Measurements from ENCODE around the gene C6orf89. TPM values are rescaled to one million over a fixed set of nuclear protein-coding genes. Genes with fewer than 3 reads are reported as not detected.
A peak's percentile ranks its signal among the peaks of the same experiment; 100 is the strongest.
"Not testable (repeated sequence)": the region's sequence is repeated elsewhere in the genome, so short reads cannot be mapped to it uniquely, and the experiment has no call there.

The C6orf89 gene
- total RNA-seq, 2 experiments from 2014 or later, result 24.7 to 29.8 TPM

GRCh38 chr6:36946526-36946925 lies 60.8 kb downstream of the C6orf89 start:
- H3K36me3 Mint-ChIP-seq (ENCODE audit: low read depth), result no peaks in the 10 kb centered on the region
- TF ChIP-seq, protein P1, sequence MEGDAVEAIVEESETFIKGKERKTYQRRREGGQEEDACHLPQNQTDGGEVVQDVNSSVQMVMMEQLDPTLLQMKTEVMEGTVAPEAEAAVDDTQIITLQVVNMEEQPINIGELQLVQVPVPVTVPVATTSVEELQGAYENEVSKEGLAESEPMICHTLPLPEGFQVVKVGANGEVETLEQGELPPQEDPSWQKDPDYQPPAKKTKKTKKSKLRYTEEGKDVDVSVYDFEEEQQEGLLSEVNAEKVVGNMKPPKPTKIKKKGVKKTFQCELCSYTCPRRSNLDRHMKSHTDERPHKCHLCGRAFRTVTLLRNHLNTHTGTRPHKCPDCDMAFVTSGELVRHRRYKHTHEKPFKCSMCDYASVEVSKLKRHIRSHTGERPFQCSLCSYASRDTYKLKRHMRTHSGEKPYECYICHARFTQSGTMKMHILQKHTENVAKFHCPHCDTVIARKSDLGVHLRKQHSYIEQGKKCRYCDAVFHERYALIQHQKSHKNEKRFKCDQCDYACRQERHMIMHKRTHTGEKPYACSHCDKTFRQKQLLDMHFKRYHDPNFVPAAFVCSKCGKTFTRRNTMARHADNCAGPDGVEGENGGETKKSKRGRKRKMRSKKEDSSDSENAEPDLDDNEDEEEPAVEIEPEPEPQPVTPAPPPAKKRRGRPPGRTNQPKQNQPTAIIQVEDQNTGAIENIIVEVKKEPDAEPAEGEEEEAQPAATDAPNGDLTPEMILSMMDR (IDR thresholded peaks at IDR 0.05), result no peak
- no peaks in the 10 kb centered on the region for H3K9me3 Mint-ChIP-seq
- no peak for ATAC-seq
- ChIA-PET CTCF (interaction anchor here (1.9 kb wide), 1 partner anchor 72 kb away, joined by 6 read pairs; no protein-coding TSS in a partner anchor), POLR2A (no interaction called here)
- DNase-seq, result no peak
- no peak overlapping the region for H3K27ac Mint-ChIP-seq
- peaks cover 21% of the 10 kb centered on the region for H3K4me1 Mint-ChIP-seq (ENCODE audit: low read depth)
- H3K27me3 Mint-ChIP-seq, result no peaks in the 10 kb centered on the region
- no peak overlapping the region for H3K4me3 Mint-ChIP-seq
- intact Hi-C loops (cut with micrococcal nuclease), result no loop called here

DNA sequence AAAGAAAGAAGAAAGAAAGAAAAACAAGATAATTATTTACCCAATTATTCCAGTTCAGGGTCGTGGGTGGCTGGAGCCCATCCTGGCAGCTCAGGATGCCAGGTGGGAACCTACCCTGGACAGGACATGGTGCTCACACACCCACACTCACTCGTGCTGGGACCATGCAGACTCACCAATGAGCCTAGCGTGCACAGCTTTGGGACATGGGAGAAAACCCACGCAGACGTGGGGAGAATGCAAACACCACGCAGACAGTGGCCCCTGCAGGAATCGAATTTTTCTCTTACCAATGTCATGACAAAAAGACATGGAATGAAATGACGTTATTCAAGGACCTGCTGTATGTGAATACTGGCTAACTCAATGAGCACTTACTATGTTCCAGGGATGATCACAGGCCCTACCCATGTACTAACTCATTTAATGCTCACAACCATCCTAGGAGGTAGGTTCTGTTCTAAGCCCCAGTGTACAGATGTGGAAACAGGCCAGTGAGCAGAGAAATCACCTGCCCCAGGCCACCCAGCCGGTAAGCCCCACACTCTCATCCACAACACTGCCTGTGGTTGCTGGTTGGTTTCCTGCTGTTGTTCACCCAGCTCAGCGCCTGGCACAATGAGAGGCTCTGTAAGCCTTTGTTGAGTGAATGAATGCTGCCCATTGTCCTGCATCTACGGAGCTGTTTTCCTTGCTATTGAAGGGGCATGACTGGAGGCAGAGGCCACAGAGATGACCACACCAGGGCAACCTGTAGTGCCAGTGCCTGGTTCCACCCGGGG lies 62.0 kb downstream of the C6orf89 start:
- H3K27ac Mint-ChIP-seq, result no peak overlapping the region
- ChIA-PET CTCF (interaction anchor here (1.9 kb wide), 1 partner anchor 70 kb away, joined by 6 read pairs; no protein-coding TSS in a partner anchor), POLR2A (interaction anchor here (1.4 kb wide), 1 partner anchor 8 kb away, joined by 4 read pairs; no protein-coding TSS in a partner anchor)
- H3K4me1 Mint-ChIP-seq (ENCODE audit: low read depth), result peaks cover 21% of the 10 kb centered on the region
- intact Hi-C loops (cut with micrococcal nuclease), result no loop called here
- peak; percentile 71 for ATAC-seq
- TF ChIP-seq, protein P1 (IDR thresholded peaks at IDR 0.05), result no peak
- DNase-seq, result peak; percentile 48
- H3K9me3 Mint-ChIP-seq, result no peaks in the 10 kb centered on the region
- H3K27me3 Mint-ChIP-seq, result no peaks in the 10 kb centered on the region
- H3K4me3 Mint-ChIP-seq, result no peak overlapping the region
- no peaks in the 10 kb centered on the region for H3K36me3 Mint-ChIP-seq (ENCODE audit: low read depth)

DNA sequence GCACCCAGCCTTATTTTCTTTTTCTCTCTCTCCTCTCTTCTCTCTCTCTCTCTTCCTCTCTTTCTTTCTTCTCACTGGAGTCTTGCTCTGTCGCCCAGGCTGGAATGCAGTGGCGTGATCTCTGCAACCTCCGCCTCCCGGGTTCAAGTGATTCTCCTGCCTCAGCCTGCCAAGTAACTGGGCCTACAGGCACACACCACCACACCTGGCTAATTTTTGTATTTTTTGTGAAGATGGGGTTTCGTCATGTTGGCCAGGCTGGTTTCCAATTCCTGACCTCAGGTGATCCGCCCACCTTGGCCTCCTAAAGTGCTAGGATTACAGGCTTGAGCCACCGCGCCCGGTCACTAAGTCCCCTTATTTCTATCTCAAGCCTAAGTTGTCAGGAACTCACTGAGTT lies 63.3 kb downstream of the C6orf89 start:
- H3K27me3 Mint-ChIP-seq; CTCF ChIA-PET; H3K36me3 Mint-ChIP-seq (ENCODE audit: low read depth); H3K9me3 Mint-ChIP-seq; H3K27ac Mint-ChIP-seq; H3K4me3 Mint-ChIP-seq; intact Hi-C loops (cut with micrococcal nuclease); DNase-seq; ATAC-seq: not testable (repeated sequence)
- POLR2A ChIA-PET, result interaction anchor here (0.5 to 1.6 kb wide), 3 partner anchors 22 to 71 kb away, joined by 3 to 4 read pairs (median 3); no protein-coding TSS in a partner anchor
- H3K4me1 Mint-ChIP-seq (ENCODE audit: low read depth), result peaks cover 29% of the 10 kb centered on the region

DNA sequence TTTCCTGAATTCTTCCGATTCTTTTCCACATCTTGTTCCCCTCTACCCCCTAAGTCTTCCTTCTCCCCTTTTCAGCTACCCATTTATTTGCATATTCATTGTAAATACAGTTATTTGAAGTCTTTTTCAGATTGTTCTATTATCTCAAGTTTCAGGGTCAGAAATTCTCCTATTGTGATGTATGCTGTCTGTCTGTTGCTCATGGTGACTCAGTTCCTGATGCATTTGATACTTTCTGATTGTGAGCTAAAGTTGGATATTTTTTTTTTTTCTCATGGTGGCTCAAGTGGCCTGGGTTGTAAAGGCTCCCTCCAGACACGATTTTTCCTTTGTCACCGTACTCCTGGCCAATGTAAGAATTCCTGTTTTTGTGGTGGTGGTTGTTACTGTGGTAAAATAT lies 63.9 kb downstream of the C6orf89 start:
- POLR2A ChIA-PET, result interaction anchor here (0.5 to 1.6 kb wide), 3 partner anchors 15 to 72 kb away, joined by 3 to 4 read pairs (median 3); no protein-coding TSS in a partner anchor

DNA sequence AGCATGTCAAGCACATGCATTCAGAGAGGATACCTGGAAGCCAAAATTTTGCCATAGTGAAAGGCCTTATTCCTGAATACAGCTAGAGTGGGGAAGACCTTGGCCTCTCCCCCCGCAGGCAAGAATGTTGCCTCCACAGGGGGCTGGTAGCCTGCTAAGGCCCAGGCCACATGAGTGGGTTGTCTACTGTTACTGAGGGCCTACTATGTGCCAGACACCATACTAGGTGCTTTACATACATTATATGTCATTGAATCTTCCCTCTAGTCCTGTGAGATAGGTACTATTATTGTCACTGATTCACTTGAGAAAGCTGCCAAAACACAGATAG lies 68.1 kb downstream of the C6orf89 start:
- ChIA-PET CTCF (interaction anchor here (1.2 to 1.7 kb wide), 4 partner anchors 21 to 80 kb away, joined by 3 to 4 read pairs (median 3); partner anchors contain the start of gene PPIL1), POLR2A (interaction anchor here (0.8 to 1.1 kb wide), 2 partner anchors 10 to 16 kb away, joined by 3 to 4 read pairs; no protein-coding TSS in a partner anchor)
- Mint-ChIP-seq H3K27me3 (no peaks in the 10 kb centered on the region), H3K4me3 (no peak overlapping the region), H3K36me3 (ENCODE audit: low read depth) (no peaks in the 10 kb centered on the region), H3K9me3 (no peaks in the 10 kb centered on the region), H3K4me1 (ENCODE audit: low read depth) (peaks cover 34% of the 10 kb centered on the region), H3K27ac (no peak overlapping the region)
- TF ChIP-seq, protein P1 (IDR thresholded peaks at IDR 0.05), result no peak
- DNase-seq (no peak), ATAC-seq (no peak)
- intact Hi-C loops (cut with micrococcal nuclease), result no loop called here

More for the DNA sequence above, 63.9 kb downstream of the C6orf89 start:
- H3K27me3 Mint-ChIP-seq, result no peaks in the 10 kb centered on the region
- DNase-seq, result no peak
- peaks cover 32% of the 10 kb centered on the region for H3K4me1 Mint-ChIP-seq (ENCODE audit: low read depth)
- no peaks in the 10 kb centered on the region for H3K36me3 Mint-ChIP-seq (ENCODE audit: low read depth)
- H3K4me3 Mint-ChIP-seq, result no peak overlapping the region
- H3K27ac Mint-ChIP-seq, result no peak overlapping the region
- CTCF ChIA-PET, result no interaction called here
- no peak for ATAC-seq
- TF ChIP-seq, protein P1 (IDR thresholded peaks at IDR 0.05), result no peak
- no peaks in the 10 kb centered on the region for H3K9me3 Mint-ChIP-seq
- intact Hi-C loops (cut with micrococcal nuclease), result no loop called here

Measured in activated CD8-positive, alpha-beta T cell treated with anti-CD3 and anti-CD28 coated beads for 36 hours (primary cell).